ENCODE data around the gene PEX10. TPM values are rescaled to one million over a fixed set of nuclear protein-coding genes. Genes with fewer than 3 reads are reported as not detected.

The PEX10 gene
- total RNA-seq, 5 donors from 2014 or later (not counting 1 experiment from before 2014, with no cell fraction given) = 11.7 to 13.2 (median 12.2) TPM

DNA sequence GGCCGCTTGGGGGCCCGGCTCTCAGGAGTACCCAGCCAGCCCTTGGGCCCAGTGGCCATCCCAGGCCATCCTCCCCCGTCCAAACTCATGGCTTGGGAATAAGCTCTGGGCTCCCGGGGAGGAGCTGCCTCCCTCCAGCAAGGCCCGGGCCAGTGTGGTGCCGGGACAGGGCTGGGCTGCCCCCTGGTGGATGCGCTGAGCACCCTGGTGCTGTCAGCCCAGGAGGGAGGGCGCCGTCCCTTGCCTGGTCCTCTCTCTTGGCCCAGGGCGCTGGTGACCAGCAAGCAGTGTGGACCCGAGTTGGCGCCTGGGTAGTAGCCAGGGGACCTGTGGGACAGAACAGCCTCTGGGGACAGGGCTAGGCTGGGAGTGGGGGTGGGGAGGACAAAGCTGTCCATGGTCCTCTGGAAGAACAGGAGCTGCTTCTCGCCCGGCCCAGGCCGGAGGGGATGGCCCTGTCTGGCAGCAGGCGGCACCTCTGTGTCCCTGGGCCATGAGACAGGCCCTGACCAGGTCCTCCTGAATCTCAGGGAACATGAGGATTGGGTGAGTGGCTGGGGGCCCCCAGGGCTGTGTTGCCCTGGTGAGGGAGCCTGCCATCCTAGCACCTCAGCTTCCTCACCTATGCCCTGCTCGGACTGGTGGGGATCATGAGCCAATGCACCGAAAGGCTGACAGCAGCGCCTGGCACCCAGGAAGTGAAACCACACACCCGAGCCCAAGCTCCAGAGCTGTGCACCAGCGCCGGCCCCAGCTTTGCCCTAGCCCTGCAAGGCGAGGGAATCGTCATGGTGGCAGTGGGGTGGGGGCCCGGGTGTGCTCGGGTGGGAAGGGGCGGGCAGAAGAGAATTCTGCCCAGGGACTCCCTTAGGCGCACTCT lies 30.4 kb downstream of the PEX10 start:
- H3K27ac ChIP-seq (ENCODE audit: low read length) = no peak overlapping the region
- H3K9me3 Mint-ChIP-seq = no peaks in the 10 kb centered on the region

DNA sequence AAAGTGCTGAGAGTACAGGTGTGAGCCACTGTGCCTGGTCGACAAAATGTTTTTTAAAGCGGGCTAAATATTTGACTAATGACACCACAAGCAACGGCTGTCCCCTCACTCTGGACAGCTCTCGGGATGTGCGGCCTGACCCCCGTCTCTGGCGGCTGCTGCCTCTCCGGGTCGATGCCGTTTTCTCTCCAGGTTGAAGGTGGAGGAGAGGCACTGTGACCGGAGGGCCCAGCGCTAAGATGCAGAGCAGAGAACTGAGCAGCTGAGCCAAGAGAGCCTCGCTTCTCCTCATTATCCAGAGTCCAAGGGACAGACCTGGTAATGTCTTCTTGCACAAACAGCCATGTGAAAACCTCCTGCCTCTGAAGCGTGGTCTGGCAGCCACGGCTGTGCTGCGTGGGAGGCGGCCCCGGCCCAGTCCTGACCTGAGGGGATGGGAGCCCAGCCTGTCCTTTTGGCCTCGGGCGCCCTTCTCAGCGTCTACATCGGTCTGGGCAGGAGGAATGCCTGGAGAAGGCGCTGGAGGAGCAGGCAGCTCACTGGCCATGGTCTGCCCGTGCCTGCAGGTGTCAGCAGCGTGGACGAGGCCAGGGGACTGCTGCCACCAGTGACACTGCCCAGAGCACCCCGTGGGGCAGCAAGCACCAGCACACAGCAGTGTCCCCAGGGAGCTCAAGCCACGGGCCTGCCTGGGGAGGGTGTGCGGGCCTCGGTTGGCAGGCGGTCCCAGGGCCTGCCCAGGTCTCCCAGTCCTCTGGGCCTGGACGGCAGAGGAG lies 31.4 kb downstream of the PEX10 start:
- Mint-ChIP-seq H3K27me3 (no peaks in the 10 kb centered on the region), H3K36me3 (no peaks in the 10 kb centered on the region), H3K9me3 (no peaks in the 10 kb centered on the region), H3K4me1 (peaks cover 0 to 2% (median 0%) of the 10 kb centered on the region in 3 donors), H3K27ac (no peak overlapping the region), H3K4me3 (no peak overlapping the region)
- Histone ChIP-seq H3K4me3 (ENCODE audit: control insufficient read depth in 1 of 2, extremely low read depth in 1 of 2, low read length in 1 of 2) (no peak overlapping the region), H3K4me1 (ENCODE audit: control insufficient read depth in 1 of 2, extremely low read depth in 1 of 2, insufficient read depth in 2 of 2, low read length in 2 of 2) (peaks cover 4 to 14% of the 10 kb centered on the region in 2 experiments), H3K27ac (ENCODE audit: low read length) (no peak overlapping the region), H3K36me3 (ENCODE audit: control insufficient read depth in 2 of 2, extremely low read depth in 1 of 2, insufficient read depth in 1 of 2, low read length in 1 of 2) (no peaks in the 10 kb centered on the region), H3K27me3 (replicated peaks in 1 of 2; ENCODE audit: control insufficient read depth in 2 of 2, extremely low read depth in 1 of 2, insufficient read depth in 2 of 2, low read length in 1 of 2) (peaks cover 0 to 4% of the 10 kb centered on the region in 2 experiments), H3K9me3 (no peaks in the 10 kb centered on the region)
- 90% methylated on average over 27 of the region's 32 CpGs for WGBS (ENCODE audit: insufficient coverage)
- ChIA-PET POLR2A (no interaction called here), CTCF (interaction anchor here (0.6 to 2.8 kb wide), 6 partner anchors 59 to 186 kb away, joined by 3 to 32 read pairs (median 7); partner anchors contain the start of gene FAAP20 (in 2 of the 2))
- DNase-seq = no peak
- ATAC-seq (replicated peaks in 1 of 4) = peak in 2 of 4 experiments; percentile 4 to 9

More for the DNA sequence above, 30.4 kb downstream of the PEX10 start:
- Histone ChIP-seq H3K9me3 (no peaks in the 10 kb centered on the region), H3K36me3 (ENCODE audit: control insufficient read depth in 2 of 2, extremely low read depth in 1 of 2, insufficient read depth in 1 of 2, low read length in 1 of 2) (no peaks in the 10 kb centered on the region), H3K4me3 (ENCODE audit: control insufficient read depth in 1 of 2, extremely low read depth in 1 of 2, low read length in 1 of 2) (no peak overlapping the region), H3K4me1 (ENCODE audit: control insufficient read depth in 1 of 2, extremely low read depth in 1 of 2, insufficient read depth in 2 of 2, low read length in 2 of 2) (peaks cover 4 to 14% of the 10 kb centered on the region in 2 experiments), H3K27me3 (replicated peaks in 1 of 2; ENCODE audit: control insufficient read depth in 2 of 2, extremely low read depth in 1 of 2, insufficient read depth in 2 of 2, low read length in 1 of 2) (no peaks in the 10 kb centered on the region)
- Mint-ChIP-seq H3K27me3 (no peaks in the 10 kb centered on the region), H3K27ac (no peak overlapping the region), H3K4me3 (no peak overlapping the region), H3K36me3 (no peaks in the 10 kb centered on the region), H3K4me1 (peaks cover 0 to 2% (median 0%) of the 10 kb centered on the region in 3 donors)
- POLR2A ChIA-PET = interaction anchor here in 1 of 2 donors (0.6 kb wide), 1 partner anchor 142 kb away, joined by 8 read pairs; no protein-coding TSS in a partner anchor
- WGBS (ENCODE audit: insufficient coverage) = 38% methylated on average over 22 of the region's 28 CpGs
- peak; percentile 43 to 85 (median 67) for DNase-seq
- ATAC-seq (replicated peaks in 1 of 4) = peak; percentile 92 to 97 (median 94)
- CTCF ChIA-PET = interaction anchor here (0.6 to 2.8 kb wide), 11 partner anchors 10 to 440 kb away, joined by 3 to 32 read pairs (median 5); partner anchors contain the start of genes FAAP20 (in 2 of the 2), MORN1 (in 1 of the 2) and RER1 (in 1 of the 2)

DNA sequence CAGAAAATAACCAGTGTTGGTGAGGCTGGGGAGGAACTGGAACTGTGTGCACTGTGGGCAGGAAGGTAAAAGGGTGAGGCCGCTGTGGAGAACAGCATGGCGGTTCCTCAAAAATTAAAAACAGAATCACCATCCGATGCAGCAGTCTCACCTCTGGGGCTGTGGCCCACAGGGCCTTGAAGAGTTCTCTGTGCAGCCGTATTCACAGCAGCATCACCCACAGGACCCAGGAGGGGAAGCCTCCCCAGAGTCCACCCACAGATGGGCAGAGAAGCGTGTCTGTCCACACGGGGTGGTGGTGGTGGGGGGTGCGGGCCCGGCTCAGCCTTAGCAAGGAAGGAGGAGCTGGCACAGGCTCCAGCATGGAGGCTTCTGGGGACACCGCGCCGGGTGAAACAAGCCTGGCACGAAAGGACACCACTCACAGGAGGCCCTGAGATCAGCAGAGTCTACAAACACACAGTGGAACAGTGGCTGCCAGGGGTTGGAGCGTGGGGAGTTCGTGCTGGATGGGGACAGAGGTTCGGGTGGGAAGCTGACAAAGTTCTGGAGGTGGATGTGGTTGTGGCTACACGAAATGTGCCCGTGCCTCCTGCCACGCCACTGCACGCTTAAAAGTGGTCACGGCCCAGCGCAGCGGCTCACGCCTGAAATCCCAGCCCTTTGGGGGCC lies 32.5 kb downstream of the PEX10 start:
- Histone ChIP-seq H3K9me3 (no peaks in the 10 kb centered on the region), H3K27me3 (replicated peaks in 1 of 2; ENCODE audit: control insufficient read depth in 2 of 2, extremely low read depth in 1 of 2, insufficient read depth in 2 of 2, low read length in 1 of 2) (peaks cover 0 to 4% of the 10 kb centered on the region in 2 experiments), H3K4me1 (ENCODE audit: control insufficient read depth in 1 of 2, extremely low read depth in 1 of 2, insufficient read depth in 2 of 2, low read length in 2 of 2) (peaks cover 4 to 14% of the 10 kb centered on the region in 2 experiments), H3K36me3 (ENCODE audit: control insufficient read depth in 2 of 2, extremely low read depth in 1 of 2, insufficient read depth in 1 of 2, low read length in 1 of 2) (no peaks in the 10 kb centered on the region), H3K27ac (ENCODE audit: low read length) (no peak overlapping the region), H3K4me3 (ENCODE audit: control insufficient read depth in 1 of 2, extremely low read depth in 1 of 2, low read length in 1 of 2) (no peak overlapping the region)
- H3K4me3 Mint-ChIP-seq = no peak overlapping the region
- no peak for ATAC-seq (replicated peaks in 1 of 4)
- DNase-seq = no peak
- H3K36me3 Mint-ChIP-seq = no peaks in the 10 kb centered on the region
- peaks cover 0 to 2% (median 0%) of the 10 kb centered on the region in 3 donors for H3K4me1 Mint-ChIP-seq
- ChIA-PET POLR2A (no interaction called here), CTCF (interaction anchor here in 1 of 2 donors (1.0 to 2.8 kb wide), 2 partner anchors 185 to 246 kb away, joined by 3 to 32 read pairs; partner anchors contain the start of gene FAAP20)
- H3K9me3 Mint-ChIP-seq = no peaks in the 10 kb centered on the region
- H3K27ac Mint-ChIP-seq = no peak overlapping the region
- no peaks in the 10 kb centered on the region for H3K27me3 Mint-ChIP-seq
- WGBS (ENCODE audit: insufficient coverage) = 84% methylated on average over 20 of the region's 23 CpGs

DNA sequence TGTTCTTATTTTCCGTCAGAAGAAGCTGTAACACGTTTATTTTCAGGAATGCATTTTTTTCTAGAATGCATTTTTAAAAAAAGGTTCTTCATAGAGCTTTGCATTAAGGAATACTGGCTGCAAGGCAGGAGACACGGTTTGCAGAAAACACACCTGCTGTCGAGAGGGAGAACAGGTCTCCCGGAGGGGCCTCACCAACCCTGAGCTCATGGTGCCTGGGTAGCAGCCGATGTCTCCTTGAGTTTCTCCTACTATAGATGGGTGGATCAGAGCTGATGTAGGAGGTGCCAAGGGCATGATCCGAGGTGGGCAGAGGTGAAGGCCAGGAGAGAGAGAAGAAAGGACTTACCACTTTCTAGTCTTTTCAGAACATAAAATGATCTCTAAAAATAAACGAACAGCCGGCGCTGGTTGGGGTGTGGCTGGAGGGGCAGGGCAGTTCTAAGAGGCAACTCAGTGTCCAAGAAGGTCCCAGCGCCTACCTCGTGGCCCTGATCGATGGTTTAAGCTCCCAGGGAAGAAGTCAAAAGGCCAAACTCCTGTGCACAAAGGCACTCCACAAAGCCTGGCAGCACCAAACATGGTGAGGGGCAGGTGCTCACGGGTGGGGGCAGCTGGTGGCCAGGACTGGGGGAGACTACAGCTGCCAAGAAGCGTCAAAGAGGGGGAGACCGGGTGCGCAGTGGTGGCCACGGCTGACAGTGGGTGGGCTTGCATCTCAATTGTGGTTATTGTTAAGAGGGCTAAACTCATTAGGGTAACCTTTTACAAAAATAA lies 33.2 kb downstream of the PEX10 start:
- Histone ChIP-seq H3K27me3 (replicated peaks in 1 of 2; ENCODE audit: control insufficient read depth in 2 of 2, extremely low read depth in 1 of 2, insufficient read depth in 2 of 2, low read length in 1 of 2) (peaks cover 0 to 6% of the 10 kb centered on the region in 2 experiments), H3K9me3 (no peaks in the 10 kb centered on the region), H3K36me3 (ENCODE audit: control insufficient read depth in 2 of 2, extremely low read depth in 1 of 2, insufficient read depth in 1 of 2, low read length in 1 of 2) (no peaks in the 10 kb centered on the region), H3K4me1 (ENCODE audit: control insufficient read depth in 1 of 2, extremely low read depth in 1 of 2, insufficient read depth in 2 of 2, low read length in 2 of 2) (peaks cover 4 to 14% of the 10 kb centered on the region in 2 experiments), H3K4me3 (ENCODE audit: control insufficient read depth in 1 of 2, extremely low read depth in 1 of 2, low read length in 1 of 2) (no peak overlapping the region), H3K27ac (ENCODE audit: low read length) (no peak overlapping the region)
- WGBS (ENCODE audit: insufficient coverage) = 85% methylated on average over 9 of the region's 18 CpGs
- ChIA-PET CTCF (no interaction called here), POLR2A (no interaction called here)
- H3K4me3 Mint-ChIP-seq = no peak overlapping the region
- no peaks in the 10 kb centered on the region for H3K36me3 Mint-ChIP-seq
- H3K27ac Mint-ChIP-seq = no peak overlapping the region
- DNase-seq (no peak), ATAC-seq (replicated peaks in 1 of 4) (no peak)
- no peaks in the 10 kb centered on the region for H3K27me3 Mint-ChIP-seq
- H3K4me1 Mint-ChIP-seq = peaks cover 0 to 2% (median 0%) of the 10 kb centered on the region in 3 donors
- H3K9me3 Mint-ChIP-seq = no peaks in the 10 kb centered on the region

GRCh38 chr1:2378441-2378851 lies 33.9 kb downstream of the PEX10 start:
- H3K4me1 ChIP-seq (ENCODE audit: control insufficient read depth in 1 of 2, extremely low read depth in 1 of 2, insufficient read depth in 2 of 2, low read length in 2 of 2) = peaks cover 4 to 14% of the 10 kb centered on the region in 2 experiments
- no peak overlapping the region for H3K27ac ChIP-seq (ENCODE audit: low read length)
- peaks cover 0 to 13% of the 10 kb centered on the region in 2 experiments for H3K27me3 ChIP-seq (replicated peaks in 1 of 2; ENCODE audit: control insufficient read depth in 2 of 2, extremely low read depth in 1 of 2, insufficient read depth in 2 of 2, low read length in 1 of 2)
- no peak overlapping the region for H3K4me3 Mint-ChIP-seq
- WGBS (ENCODE audit: insufficient coverage) = 92% methylated on average over 24 of the region's 24 CpGs
- no peak overlapping the region for H3K4me3 ChIP-seq (ENCODE audit: control insufficient read depth in 1 of 2, extremely low read depth in 1 of 2, low read length in 1 of 2)
- CTCF ChIA-PET = no interaction called here
- no peaks in the 10 kb centered on the region for H3K9me3 Mint-ChIP-seq
- no peaks in the 10 kb centered on the region for H3K36me3 ChIP-seq (ENCODE audit: control insufficient read depth in 2 of 2, extremely low read depth in 1 of 2, insufficient read depth in 1 of 2, low read length in 1 of 2)
- H3K9me3 ChIP-seq = no peaks in the 10 kb centered on the region
- H3K4me1 Mint-ChIP-seq = peaks cover 0 to 2% (median 0%) of the 10 kb centered on the region in 3 donors
- no peaks in the 10 kb centered on the region for H3K27me3 Mint-ChIP-seq
- no peaks in the 10 kb centered on the region for H3K36me3 Mint-ChIP-seq
- POLR2A ChIA-PET = no interaction called here
- ATAC-seq (replicated peaks in 1 of 4) (no peak), DNase-seq (no peak)
- no peak overlapping the region for H3K27ac Mint-ChIP-seq

Data from T-cell (primary cell).